Activated CD8-positive, alpha-beta T cell treated with anti-CD3 and anti-CD28 coated beads, Interleukin-2, amount 10 ng/mL, durations not matched to agents 7 days and 5 days (primary cell): Measurements from ENCODE around the gene NUP54. TPM values are rescaled to one million over a fixed set of nuclear protein-coding genes. Genes with fewer than 3 reads are reported as not detected.

Source experiments
- ATAC-seq: fragments of 150-1000 bp; cut with Tn5 transposase; one replicate; pipeline ENCODE4 v1.10.0; 2021; ENCODE audit warnings: moderate library complexity
- CTCF ChIA-PET: fragments of 350-600 bp; sonication (Branson Sonifier 250); formaldehyde crosslinking; loops from one replicate; lab custom pipeline; 2021; ENCODE audit warnings: antibody characterized with exemption; lab: Charles Lee
- POLR2A ChIA-PET: fragments of 350-600 bp; sonication (Branson Sonifier 250); formaldehyde crosslinking; loops from one replicate; lab custom pipeline; 2021; ENCODE audit warnings: antibody characterized with exemption; lab: Charles Lee
- DNase-seq: peaks from one replicate; pipeline ENCODE4 v3.0.0-alpha.2; 2020
- H3K27ac Mint-ChIP-seq: one replicate; pipeline ENCODE4 v1.8.0; 2021; ENCODE audit warnings: mild to moderate bottlenecking, mixed read lengths
- H3K27me3 Mint-ChIP-seq: one replicate; pipeline ENCODE4 v1.8.0; 2021; ENCODE audit warnings: low read depth, mixed read lengths
- H3K36me3 Mint-ChIP-seq: one replicate; pipeline ENCODE4 v1.8.0; 2021; ENCODE audit warnings: low read depth, mixed read lengths
- H3K4me1 Mint-ChIP-seq: one replicate; pipeline ENCODE4 v1.8.0; 2021; ENCODE audit warnings: low read depth, mixed read lengths
- H3K4me3 Mint-ChIP-seq: one replicate; pipeline ENCODE4 v1.8.0; 2021; ENCODE audit warnings: mild to moderate bottlenecking, mixed read lengths
- H3K9me3 Mint-ChIP-seq: one replicate; pipeline ENCODE4 v1.8.0; 2022; ENCODE audit warnings: mixed read lengths; ENCODE audit not compliant: insufficient read depth
- total RNA-seq, 2 experiments: library from RNA; stranded (reverse); gene quantifications; one replicate each; pipeline ENCODE4 v1.2.3, GENCODE V29; 2021

NUP54 gene
- total RNA-seq, 2 experiments from 2014 or later = 56.8 to 64.1 TPM

DNA sequence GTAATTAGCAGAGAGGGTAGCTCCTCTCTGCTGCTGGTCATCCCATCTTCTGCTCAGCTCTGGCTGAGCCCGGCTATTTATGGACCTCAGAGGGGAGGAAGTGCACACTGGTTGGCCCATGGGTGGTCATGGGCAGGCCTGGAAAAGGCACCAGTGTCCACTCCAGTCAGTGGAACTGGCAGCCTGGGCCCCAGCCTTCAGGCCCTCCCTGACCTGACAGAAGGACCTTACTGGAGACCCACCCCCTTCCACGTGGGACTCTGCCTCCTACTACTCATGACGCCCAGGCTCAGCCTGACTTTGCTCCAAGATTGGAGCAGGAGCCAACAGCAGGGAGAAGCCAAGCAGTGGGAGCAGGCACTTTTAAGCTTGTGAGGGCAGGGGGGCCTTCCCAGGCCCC is 81.7 kb downstream of the NUP54 start:
- CTCF ChIA-PET = interaction anchor here (1.1 to 3.6 kb wide), 8 partner anchors 8 to 171 kb away, joined by 3 to 39 read pairs (median 9); partner anchors contain the start of gene ART3
- Mint-ChIP-seq H3K9me3 (no peaks in the 10 kb centered on the region), H3K4me3 (no peak overlapping the region), H3K27me3 (no peaks in the 10 kb centered on the region), H3K36me3 (no peaks in the 10 kb centered on the region), H3K27ac (no peak overlapping the region), H3K4me1 (no peaks in the 10 kb centered on the region)
- ATAC-seq (no peak), DNase-seq (no peak)
- POLR2A ChIA-PET = no interaction called here

Other genes with a start within 250 kb of the NUP54 start
- under 1 TPM in 1 of 2 experiments, not detected in 1; 0.65 TPM for gene PPEF2, start 245.9 kb downstream of the NUP54 start, total RNA-seq
- 10 to 100 TPM; 31.7 to 33.7 TPM for gene NAAA, start 207.4 kb downstream of the NUP54 start, total RNA-seq
- 10 to 100 TPM; 44.8 to 45.6 TPM for gene SDAD1, start 157.5 kb downstream of the NUP54 start, total RNA-seq
- gene CXCL9, start 140.9 kb downstream of the NUP54 start, total RNA-seq = not detected
- gene CXCL10, start 124.9 kb downstream of the NUP54 start, total RNA-seq = not detected
- gene CXCL11, start 112.3 kb downstream of the NUP54 start, total RNA-seq = not detected
- gene ART3, start 73.7 kb downstream of the NUP54 start, total RNA-seq = not detected
- gene SCARB2, start 65.4 kb upstream of the NUP54 start, total RNA-seq = 10 to 100 TPM in 1 of 2 experiments, 1 to 10 TPM in 1; 8.6 to 10.7 TPM
- not detected for gene FAM47E, start 103.3 kb upstream of the NUP54 start, total RNA-seq
- gene STBD1, start 158.3 kb upstream of the NUP54 start, total RNA-seq = 1 to 10 TPM; 1.5 to 1.6 TPM